Measurements from ENCODE around the gene NCOA1.

The NCOA1 gene

GRCh38 chr2:24505534-24506275 is 14.7 kb downstream of the NCOA1 start:
- no peak overlapping the region for H3K4me3 ChIP-seq (ENCODE audit: control insufficient read depth, low read depth, low read length)
- no peak for TF ChIP-seq CTCF (IDR thresholded peaks at IDR 0.05; ENCODE audit: control insufficient read depth, insufficient read depth, low read depth, low read length, missing control alignments)
- DNase-seq (ENCODE audit: low read depth): no peak

GRCh38 chr2:24507549-24507948 is 16.5 kb downstream of the NCOA1 start:
- DNase-seq (ENCODE audit: low read depth): no peak
- TF ChIP-seq CTCF (IDR thresholded peaks at IDR 0.05; ENCODE audit: control insufficient read depth, insufficient read depth, low read depth, low read length, missing control alignments): no peak
- no peak overlapping the region for H3K4me3 ChIP-seq (ENCODE audit: control insufficient read depth, low read depth, low read length)

- DNase-seq (ENCODE audit: low read depth): no peak
- no peak for TF ChIP-seq CTCF (IDR thresholded peaks at IDR 0.05; ENCODE audit: control insufficient read depth, insufficient read depth, low read depth, low read length, missing control alignments)
- H3K4me3 ChIP-seq (ENCODE audit: control insufficient read depth, low read depth, low read length): no peak overlapping the region
These were observed 17.8 kb downstream of the NCOA1 start for GRCh38 chr2:24508878-24509277.

- TF ChIP-seq CTCF (IDR thresholded peaks at IDR 0.05; ENCODE audit: control insufficient read depth, insufficient read depth, low read depth, low read length, missing control alignments): no peak
- H3K4me3 ChIP-seq (ENCODE audit: control insufficient read depth, low read depth, low read length): no peak overlapping the region
- no peak for DNase-seq (ENCODE audit: low read depth)
These were observed 18.4 kb downstream of the NCOA1 start for GRCh38 chr2:24509425-24509824.

GRCh38 chr2:24509840-24510239 is 18.8 kb downstream of the NCOA1 start:
- H3K4me3 ChIP-seq (ENCODE audit: control insufficient read depth, low read depth, low read length): no peak overlapping the region
- no peak for TF ChIP-seq CTCF (IDR thresholded peaks at IDR 0.05; ENCODE audit: control insufficient read depth, insufficient read depth, low read depth, low read length, missing control alignments)
- DNase-seq (ENCODE audit: low read depth): no peak

- DNase-seq (ENCODE audit: low read depth): no peak
- no peak for TF ChIP-seq CTCF (IDR thresholded peaks at IDR 0.05; ENCODE audit: control insufficient read depth, insufficient read depth, low read depth, low read length, missing control alignments)
- H3K4me3 ChIP-seq (ENCODE audit: control insufficient read depth, low read depth, low read length): no peak overlapping the region
These were observed 19.7 kb downstream of the NCOA1 start for GRCh38 chr2:24510771-24511170.

Measured in AG09309 (cell line).